Measurements from ENCODE around the gene SLC23A1. TPM values are rescaled to one million over a fixed set of nuclear protein-coding genes. Genes with fewer than 3 reads are reported as not detected.

SLC23A1 gene
- total and polyA plus RNA-seq, 11 donors = not detected

- intact Hi-C loops (cut with DNase I) = no loop called here
- DNase-seq (peak in 1 of 5 donors; percentile 14), ATAC-seq (no peak)
- Histone ChIP-seq H3K36me3 (peaks cover 0 to 4% (median 0%) of the 10 kb centered on the region in 9 donors), H3K4me1 (peaks cover 0 to 29% (median 11%) of the 10 kb centered on the region in 12 donors), H3K27me3 (no peaks in the 10 kb centered on the region), H3K9me3 (no peaks in the 10 kb centered on the region), H3K27ac (no peak overlapping the region), H3K4me3 (no peak overlapping the region)
- no peak for TF ChIP-seq CTCF (IDR thresholded peaks at IDR 0.05)
- no peak for TF ChIP-seq POLR2A (IDR thresholded peaks at IDR 0.05)
- WGBS, 4 donors = 57 to 70% (median 60%) methylated on average over 3 of the region's 3 CpGs
Observed at GRCh38 chr5:139382807-139383206, 290 bp downstream of the SLC23A1 start.

DNA sequence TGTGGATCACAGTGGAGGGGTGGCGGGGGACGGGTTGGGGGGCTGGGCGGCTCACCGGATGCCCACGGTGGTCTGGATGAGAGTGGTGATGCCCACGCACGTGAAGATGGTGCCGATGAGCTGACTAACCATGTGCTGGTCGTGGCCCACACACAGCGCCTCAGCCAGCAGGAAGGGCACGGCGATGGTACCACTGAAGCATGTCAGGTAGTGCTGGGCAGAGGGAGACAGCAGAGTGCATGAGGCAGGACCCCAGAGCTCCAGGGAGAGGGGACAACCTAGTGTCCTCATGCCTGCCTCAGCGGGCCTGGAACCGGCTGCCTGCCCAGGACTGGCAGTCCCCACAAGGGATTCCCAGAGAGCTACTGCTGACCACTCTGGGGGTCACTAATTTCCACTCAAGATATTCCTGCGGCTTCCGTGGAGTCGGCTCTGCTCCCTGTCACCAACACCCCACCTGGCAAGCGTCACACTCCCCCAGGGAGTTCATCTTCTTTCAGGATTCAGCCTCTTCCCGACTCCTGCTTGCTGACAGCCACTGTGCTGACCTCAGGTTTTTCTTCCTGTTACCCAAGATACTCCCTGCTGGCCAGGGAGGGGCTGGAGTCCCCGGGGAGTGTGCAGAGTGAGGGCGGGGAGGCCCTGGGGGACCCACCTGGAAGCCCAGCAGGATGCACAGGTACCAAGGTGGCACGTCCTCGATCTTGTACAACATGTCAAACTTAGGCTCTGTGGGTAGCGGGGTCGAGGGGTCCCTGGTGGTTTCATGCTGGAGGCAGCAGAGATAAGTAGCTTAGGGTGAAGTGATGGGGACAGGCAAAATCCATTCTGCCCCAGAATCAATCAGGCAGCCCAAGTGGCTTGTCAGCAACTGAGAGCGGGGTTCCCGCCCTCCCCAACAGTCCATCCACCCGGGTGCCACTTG is 998 bp downstream of the SLC23A1 start:
- H3K36me3 ChIP-seq = peaks cover 0 to 4% (median 0%) of the 10 kb centered on the region in 9 donors
- peaks cover 0 to 25% (median 8%) of the 10 kb centered on the region in 12 donors for H3K4me1 ChIP-seq
- no peaks in the 10 kb centered on the region for H3K9me3 ChIP-seq
- H3K4me3 ChIP-seq = no peak overlapping the region
- no peak for DNase-seq
- intact Hi-C loops (cut with DNase I) = no loop called here
- TF ChIP-seq CTCF (IDR thresholded peaks at IDR 0.05) (no peak), POLR2A (IDR thresholded peaks at IDR 0.05) (no peak)
- WGBS, 4 donors = 79 to 82% (median 81%) methylated on average over 22 to 28 of the region's 28 CpGs
- ATAC-seq = no peak
- H3K27me3 ChIP-seq = no peaks in the 10 kb centered on the region
- no peak overlapping the region for H3K27ac ChIP-seq

DNA sequence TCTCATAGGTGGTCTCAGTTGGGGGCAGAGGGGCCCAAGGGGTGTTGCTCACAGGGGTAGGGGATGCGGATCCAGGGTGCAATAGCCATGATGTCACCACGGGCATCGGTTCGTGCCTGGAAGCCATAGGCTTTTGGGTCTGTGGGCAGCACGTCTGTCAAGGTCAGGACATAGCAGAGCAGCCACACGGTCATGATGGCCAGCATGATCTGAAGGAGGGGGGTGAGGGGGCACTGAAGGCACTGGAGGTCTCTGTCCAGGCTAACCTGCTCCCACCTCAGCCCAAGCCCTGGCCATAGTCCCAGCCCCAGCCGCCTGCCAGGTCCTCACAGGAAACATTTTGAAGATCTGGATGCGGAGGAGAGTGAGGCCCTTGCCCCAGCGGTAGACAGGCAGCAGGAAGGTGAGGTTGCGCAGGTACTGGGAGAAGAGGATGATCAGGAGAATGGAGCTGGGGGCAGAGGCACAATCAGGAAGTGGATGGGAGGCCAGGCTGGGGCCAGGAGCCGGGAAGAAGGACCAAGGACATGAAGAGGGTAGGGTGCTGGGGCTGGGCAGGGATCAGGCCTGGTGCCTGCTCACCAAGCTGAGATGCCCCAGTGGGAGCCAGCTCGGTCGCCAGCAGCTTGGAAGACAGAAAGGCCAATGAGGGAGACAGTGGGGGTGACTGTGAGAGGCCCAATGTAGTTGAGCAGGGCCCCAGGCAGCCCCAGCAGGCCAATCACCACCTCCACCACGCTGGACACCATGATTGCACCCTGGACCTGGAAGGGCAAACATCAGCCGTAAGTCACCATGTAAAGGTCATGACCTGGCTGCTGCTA is 3.3 kb downstream of the SLC23A1 start:
- intact Hi-C loops (cut with DNase I) = no loop called here
- no peak for DNase-seq

More for the DNA sequence above, 3.3 kb downstream of the SLC23A1 start:
- H3K36me3 ChIP-seq = peaks cover 0 to 7% (median 0%) of the 10 kb centered on the region in 9 donors
- H3K9me3 ChIP-seq = no peaks in the 10 kb centered on the region
- H3K27ac ChIP-seq = no peak overlapping the region
- no peak for ATAC-seq
- no peaks in the 10 kb centered on the region for H3K27me3 ChIP-seq
- WGBS, 4 donors = 83 to 89% (median 85%) methylated on average over 13 to 15 of the region's 15 CpGs
- no peak overlapping the region for H3K4me3 ChIP-seq
- TF ChIP-seq CTCF (IDR thresholded peaks at IDR 0.05) = no peak
- peaks cover 0 to 14% (median 4%) of the 10 kb centered on the region in 12 donors for H3K4me1 ChIP-seq
